ENCODE results near the gene USH1G. TPM values are rescaled to one million over a fixed set of nuclear protein-coding genes. Genes with fewer than 3 reads are reported as not detected.

Gene USH1G
- total RNA-seq, 1 donor from 2014 or later: not detected

- ATAC-seq (no peak), DNase-seq (ENCODE audit: missing footprints) (no peak)
- intact Hi-C loops (cut with DNase I): no loop called here
Observed at GRCh38 chr17:74938194-74938950, 15.3 kb upstream of the USH1G start.

DNA sequence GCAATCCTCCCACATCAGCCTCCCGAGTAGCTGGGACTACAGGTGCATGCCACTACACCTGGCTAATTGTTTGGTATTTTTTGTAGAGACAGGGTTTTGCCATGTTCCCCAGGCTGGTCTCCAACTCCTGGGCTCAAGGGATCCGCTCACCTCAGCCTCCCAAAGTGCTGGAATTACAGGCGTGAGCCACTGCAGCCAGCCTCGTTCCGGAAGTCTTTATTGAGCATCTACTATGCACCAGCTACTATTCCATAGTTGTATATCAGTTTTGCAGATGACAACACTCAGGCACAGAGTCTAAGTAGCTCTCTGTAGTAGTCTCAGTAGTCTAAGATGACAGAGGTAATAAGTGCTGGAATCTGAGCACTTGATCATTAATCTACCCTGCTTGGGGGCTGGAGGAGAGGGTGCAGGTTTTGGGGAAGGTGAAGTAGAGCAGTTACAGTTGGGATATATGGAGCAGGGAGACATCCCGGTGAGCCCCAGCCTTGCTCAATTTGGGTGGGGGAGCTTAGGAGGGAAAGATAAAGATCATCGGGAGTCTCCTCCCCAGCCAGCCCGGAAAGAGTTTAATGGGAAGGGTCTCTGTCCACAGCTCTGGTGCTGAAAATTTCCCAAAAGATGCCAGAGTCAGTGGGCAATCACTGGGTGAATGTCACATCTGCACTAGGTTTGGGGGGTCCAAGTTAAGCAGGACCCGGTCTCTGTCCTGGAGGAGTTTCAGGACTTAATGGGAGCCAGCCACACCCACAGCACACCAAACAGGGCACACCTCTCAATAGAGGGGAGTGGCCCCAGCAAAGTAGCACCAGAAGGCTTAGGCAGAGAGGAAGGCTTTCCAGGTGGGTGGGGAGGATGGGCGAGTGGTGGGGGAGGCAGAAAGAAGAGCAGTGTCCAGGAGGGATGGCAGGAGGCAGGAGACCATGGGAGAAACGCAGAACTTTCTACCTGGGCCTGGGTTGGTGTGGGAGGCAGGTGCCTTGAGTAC lies 14.3 kb upstream of the USH1G start:
- no peak for DNase-seq (ENCODE audit: missing footprints)
- ATAC-seq: no peak
- intact Hi-C loops (cut with DNase I): no loop called here

- no peak for DNase-seq (ENCODE audit: missing footprints)
- ATAC-seq: no peak
- intact Hi-C loops (cut with DNase I): no loop called here
Observed at GRCh38 chr17:74936470-74936799, 13.4 kb upstream of the USH1G start.

DNA sequence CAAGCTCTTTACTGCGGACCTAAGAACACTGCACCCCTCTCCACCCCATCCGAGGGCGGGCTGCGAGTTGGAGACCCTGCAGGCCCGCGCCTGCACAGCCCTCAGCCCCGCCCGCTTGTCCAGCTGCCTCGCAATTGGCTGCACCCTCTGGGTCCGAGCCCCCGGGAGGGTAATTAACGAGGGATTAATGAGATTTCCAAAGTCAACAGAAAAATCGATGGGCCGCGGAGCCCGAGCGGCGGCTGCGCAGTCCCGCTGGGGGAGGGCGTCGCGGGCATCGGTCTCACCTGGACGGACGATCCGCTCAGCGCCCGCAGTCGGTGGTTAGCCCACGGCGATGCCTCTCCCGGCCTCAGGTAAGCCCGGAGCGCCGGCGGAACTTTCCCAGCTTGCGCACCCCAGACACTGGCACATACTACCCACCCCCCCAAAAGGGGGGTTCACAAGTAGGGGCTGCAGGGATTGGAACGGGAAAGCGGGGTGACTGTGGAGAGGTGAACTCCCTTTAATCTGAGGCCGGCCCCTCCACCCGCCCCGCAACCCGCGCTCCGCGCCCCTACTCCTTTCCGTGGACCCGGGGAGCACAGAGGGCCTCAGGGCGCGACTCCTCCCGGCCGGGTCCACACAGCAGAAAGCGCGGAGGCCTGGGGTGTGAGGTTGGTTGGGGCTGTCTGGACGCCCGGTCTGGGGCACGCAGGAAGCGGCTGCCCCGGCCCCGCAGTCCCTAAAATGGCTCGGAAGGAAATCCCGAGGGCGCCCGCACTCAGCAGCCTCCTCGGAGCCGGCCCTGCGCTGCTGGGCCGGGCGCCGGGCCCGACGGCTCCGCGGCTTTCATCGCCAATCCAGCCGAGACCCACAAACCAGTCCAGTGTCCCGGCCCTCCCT lies 12.8 kb upstream of the USH1G start, which contains the start of gene OTOP3:
Gene OTOP3 (plus strand): TSS at position 314 of the 885 bp plus-strand sequence. CDS start 24 bp downstream, at position 338.
- DNase-seq (ENCODE audit: missing footprints) (no peak), ATAC-seq (no peak)
- intact Hi-C loops (cut with DNase I): no loop called here

- intact Hi-C loops (cut with DNase I): no loop called here
- DNase-seq (ENCODE audit: missing footprints) (no peak), ATAC-seq (no peak)
Observed at GRCh38 chr17:74935048-74935447, 12.0 kb upstream of the USH1G start.

DNA sequence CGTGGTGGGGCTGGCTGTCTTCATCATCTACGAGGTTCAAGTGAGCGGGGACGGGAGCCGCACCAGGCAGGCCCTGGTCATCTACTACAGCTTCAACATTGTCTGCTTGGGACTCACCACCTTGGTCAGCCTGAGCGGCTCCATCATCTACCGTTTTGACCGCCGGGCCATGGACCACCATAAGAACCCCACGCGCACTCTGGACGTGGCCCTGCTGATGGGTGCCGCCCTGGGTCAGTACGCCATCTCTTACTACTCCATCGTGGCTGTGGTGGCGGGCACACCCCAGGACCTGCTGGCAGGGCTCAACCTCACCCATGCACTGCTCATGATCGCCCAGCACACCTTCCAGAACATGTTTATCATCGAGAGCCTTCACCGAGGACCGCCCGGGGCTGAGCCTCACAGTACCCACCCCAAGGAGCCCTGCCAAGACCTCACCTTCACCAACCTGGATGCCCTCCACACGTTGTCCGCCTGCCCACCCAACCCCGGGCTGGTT lies 7.5 kb upstream of the USH1G start:
- ATAC-seq (no peak), DNase-seq (ENCODE audit: missing footprints) (no peak)
- intact Hi-C loops (cut with DNase I): no loop called here

GRCh38 chr17:74928786-74929185 lies 5.7 kb upstream of the USH1G start:
- ATAC-seq (no peak), DNase-seq (ENCODE audit: missing footprints) (no peak)
- intact Hi-C loops (cut with DNase I): no loop called here

DNA sequence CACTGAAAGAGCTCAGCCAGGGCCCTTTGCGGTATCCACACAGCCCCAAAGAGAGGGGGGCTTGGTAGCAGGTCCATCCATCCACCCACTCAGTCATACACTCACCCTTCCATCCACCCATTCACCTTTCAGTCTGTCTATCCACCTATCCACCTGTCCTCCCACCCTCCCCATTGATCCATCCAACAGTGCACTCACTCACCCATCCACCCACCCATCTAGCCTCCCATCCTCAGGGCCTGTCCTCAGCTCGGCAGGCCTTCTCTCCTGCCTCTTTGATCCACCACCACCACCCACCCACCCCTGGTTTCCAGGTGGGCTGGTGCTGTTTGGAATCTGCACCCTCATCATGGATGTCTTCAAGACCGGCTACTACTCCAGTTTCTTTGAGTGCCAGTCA lies 2.2 kb upstream of the USH1G start:
- ATAC-seq (no peak), DNase-seq (ENCODE audit: missing footprints) (no peak)
- intact Hi-C loops (cut with DNase I): no loop called here

- DNase-seq (ENCODE audit: missing footprints) (no peak), ATAC-seq (peak; percentile 8)
- intact Hi-C loops (cut with DNase I): no loop called here
Observed at GRCh38 chr17:74924250-74924948, 1.3 kb upstream of the USH1G start, which contains the start of gene OTOP2. OTOP2 (plus strand) TSS chr17:74924273; CDS start chr17:74924633, 360 bp downstream.

DNA sequence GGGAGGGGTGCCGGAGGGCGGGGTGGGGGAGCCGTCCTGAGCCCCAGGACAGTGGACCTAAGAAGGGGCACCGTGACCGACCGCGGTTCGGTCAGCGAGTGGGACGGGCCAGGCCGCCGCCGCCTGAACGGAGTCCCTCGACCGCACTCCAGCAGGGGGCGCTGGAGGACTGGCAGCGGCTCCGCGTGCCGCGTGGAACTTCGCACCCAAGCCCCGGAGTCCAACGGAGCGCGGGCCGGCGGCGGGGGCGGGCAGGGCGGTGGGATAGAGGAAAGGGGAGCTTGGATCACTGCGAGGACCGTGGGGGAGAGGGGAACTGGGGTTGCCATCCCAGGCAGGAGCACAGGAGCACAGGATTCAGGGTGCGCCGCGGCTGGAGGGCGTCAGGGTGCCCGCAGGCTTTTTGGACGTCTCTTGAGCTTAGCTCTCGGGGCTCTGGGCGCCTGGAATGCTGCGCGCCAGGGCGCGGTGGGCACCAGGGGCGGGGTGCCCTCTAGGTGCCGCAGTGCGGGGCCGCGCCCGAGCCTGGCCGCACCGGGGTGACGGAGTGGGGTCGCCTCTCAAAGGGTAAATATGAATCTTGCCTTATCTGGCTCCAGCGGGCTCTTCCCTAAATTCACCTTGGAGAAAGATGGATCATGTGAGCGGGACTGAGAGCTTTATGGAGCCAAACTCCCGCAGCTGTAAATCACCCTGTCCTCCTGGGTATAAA lies 639 bp upstream of the USH1G start:
- ATAC-seq: peak; percentile 52
- intact Hi-C loops (cut with DNase I): no loop called here
- peak; percentile 90 for DNase-seq (ENCODE audit: missing footprints)

DNA sequence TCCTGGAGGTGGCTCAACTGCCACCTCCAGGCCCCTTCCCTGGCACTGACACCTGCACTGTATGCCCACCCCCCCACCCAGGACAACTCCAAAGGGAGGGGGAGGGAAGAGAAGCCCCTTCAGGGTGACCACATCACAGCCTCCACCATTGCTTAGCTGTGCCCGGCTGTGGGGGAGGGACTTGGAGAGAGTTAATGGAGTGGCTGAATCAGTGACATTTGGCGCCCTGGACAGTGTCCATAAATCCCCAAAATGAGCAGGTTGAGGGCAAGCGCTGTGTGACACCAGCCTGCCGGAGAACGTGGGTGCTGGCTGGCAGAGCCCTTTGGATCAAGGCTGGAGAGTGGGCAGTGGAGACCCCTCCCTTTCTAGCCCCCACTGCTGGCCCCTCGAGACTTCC lies 883 bp downstream of the USH1G start:
- intact Hi-C loops (cut with DNase I): no loop called here
- DNase-seq (ENCODE audit: missing footprints): no peak
- ATAC-seq: no peak

- intact Hi-C loops (cut with DNase I): no loop called here
- ATAC-seq: no peak
- no peak for DNase-seq (ENCODE audit: missing footprints)
Observed at GRCh38 chr17:74921769-74922168, 1.3 kb downstream of the USH1G start.

DNA sequence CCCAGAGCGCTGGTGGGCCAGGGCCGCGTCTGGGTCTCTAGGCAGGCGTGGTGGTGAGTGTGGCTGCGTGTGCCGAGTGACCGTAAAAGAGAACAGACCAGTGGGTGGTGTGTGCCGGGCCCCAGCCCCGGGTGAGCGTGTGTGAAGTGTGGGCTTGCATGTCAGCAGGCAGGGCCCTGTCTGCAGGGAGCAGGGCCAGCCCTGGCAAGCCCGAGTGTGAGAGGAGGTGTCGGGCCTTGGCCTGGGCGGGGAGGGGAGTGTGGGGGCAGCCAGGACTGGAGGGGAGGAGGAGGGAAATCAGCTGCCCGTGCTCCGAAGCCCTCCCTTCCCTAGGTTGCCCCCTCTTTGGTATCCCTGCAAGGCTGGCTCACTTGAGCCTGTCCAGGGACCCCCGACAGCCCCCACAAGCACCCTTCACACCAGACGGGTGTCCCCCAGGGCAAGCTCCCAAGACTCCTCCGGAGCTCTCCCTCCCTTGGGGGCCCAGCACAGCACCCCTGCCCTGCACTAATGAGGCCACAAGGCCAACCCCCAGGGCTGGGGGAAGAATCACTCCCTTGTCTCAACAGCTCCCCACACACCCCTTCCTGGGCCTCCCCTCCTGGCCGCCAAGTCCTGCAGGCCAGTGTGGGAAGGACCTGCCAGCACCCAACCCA lies 1.9 kb downstream of the USH1G start:
- intact Hi-C loops (cut with DNase I): no loop called here
- ATAC-seq: no peak

GRCh38 chr17:74920642-74921025 lies 2.4 kb downstream of the USH1G start:
- no peak for DNase-seq (ENCODE audit: missing footprints)
- intact Hi-C loops (cut with DNase I): no loop called here
- ATAC-seq: no peak

More for the DNA sequence above, 1.9 kb downstream of the USH1G start:
- DNase-seq (ENCODE audit: missing footprints): no peak

- ATAC-seq (no peak), DNase-seq (ENCODE audit: missing footprints) (no peak)
- intact Hi-C loops (cut with DNase I): no loop called here
Observed at GRCh38 chr17:74920306-74920620, 2.8 kb downstream of the USH1G start.

DNA sequence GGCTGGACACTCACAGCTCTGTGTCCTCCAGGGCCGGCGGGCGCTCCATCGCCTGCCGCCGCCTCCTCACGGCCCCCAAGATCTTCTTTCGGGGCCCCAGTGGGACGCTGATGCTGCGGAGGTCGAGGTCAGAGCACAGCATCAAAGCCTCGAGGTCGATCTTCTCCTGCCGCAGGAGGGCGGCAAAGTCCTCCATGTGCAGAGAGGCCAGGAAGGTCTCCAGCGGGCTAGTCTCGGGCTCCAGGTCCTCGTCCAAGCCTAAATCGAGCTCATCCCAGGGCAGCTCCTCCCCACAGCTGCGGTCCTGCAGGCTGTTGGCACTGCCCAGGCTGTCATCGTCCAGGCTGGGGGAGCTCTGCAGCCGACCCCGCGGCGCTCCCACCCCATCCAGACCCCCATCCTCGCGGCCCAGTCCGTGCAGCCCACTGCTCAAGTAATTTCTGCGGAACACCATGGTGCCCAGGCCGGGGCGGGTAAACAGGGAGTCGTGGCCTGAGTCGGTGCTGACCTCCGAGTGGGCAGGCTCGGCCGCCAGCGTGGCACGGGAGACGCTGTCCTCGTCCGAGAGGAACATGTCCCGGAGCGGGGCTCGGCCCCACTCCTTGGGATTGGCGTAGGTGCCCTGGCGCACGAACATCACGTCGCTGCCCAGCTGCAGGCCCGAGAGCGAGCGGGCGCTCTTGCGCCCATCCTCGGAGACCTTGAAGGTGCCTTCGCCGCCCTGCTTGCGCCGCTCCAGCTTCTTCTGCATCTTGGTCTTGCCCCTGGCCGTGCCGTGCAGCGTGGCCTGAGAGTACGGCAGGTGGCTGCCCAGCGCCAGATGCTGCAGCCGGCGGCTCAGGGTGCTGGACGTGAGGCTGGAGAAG lies 3.4 kb downstream of the USH1G start:
- intact Hi-C loops (cut with DNase I): no loop called here
- DNase-seq (ENCODE audit: missing footprints): no peak
- ATAC-seq: no peak
